GM19395 (cell line): ENCODE measurements around the gene DOCK1.

Experiments
- ATAC-seq: cut with Tn5 transposase; IDR thresholded peaks from one replicate; pipeline ENCODE4 v1.9.1; 2021; ENCODE audit warnings: mild to moderate bottlenecking, moderate library complexity; ENCODE audit not compliant: unreplicated experiment

The DOCK1 gene

GRCh38 chr10:127485153-127485857 is 580.1 kb downstream of the DOCK1 start:
- no peak for ATAC-seq

GRCh38 chr10:127486355-127486754 is 581.1 kb downstream of the DOCK1 start:
- no peak for ATAC-seq

GRCh38 chr10:127492607-127493250 is 587.5 kb downstream of the DOCK1 start:
- no peak for ATAC-seq

- no peak for ATAC-seq
These were observed 590.8 kb downstream of the DOCK1 start for GRCh38 chr10:127496035-127496434.

GRCh38 chr10:127497685-127498084 is 592.5 kb downstream of the DOCK1 start:
- ATAC-seq: no peak

- ATAC-seq: no peak
These were observed 592.9 kb downstream of the DOCK1 start for GRCh38 chr10:127498087-127498486.

GRCh38 chr10:127500127-127500526 is 594.9 kb downstream of the DOCK1 start:
- no peak for ATAC-seq
